ENCODE results near the gene EEF1AKMT3.
"Not testable (repeated sequence)": the region's sequence is repeated elsewhere in the genome, so short reads cannot be mapped to it uniquely, and the experiment has no call there.

The EEF1AKMT3 gene

DNA sequence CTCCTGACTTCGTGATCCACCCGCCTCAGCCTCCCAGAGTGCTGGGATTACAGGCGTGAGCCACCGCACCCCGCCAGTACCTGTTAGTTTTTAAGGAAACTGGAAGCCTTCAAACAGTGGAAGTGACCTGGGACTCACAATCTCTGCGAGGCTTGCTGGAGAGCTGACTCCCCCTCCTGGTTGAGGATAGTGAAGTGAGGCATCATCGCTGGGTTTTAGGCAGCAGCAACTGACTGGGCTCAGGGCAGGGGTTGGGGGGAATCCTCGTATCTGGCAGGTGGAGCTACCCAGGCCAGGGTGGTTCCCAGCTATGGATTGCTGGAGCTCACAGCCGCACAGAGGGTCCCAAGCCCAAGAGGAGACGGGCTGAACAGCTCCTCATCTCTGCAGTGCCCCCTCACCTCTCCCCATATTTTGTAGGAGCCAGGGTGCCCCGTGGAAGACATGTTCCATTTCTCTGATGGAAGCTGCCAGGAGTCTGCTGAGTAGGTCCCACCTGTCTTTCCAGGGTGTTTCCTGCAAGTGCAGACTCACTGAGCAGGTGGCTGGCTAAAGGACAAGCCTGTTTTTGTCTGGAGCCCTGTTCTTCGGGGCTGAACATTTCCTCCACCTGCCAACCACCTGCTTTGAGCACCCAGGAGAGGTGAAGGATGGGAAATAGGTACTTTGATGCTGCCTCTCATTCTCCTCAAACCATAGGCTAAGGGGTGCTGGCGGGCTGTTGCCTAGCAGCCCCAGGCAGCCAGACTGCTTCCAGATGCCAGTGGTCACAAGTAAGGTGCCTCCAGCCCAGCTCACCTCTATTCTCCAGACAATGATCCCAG, 43.0 kb downstream of the EEF1AKMT3 start:
- in situ Hi-C loops (cut with HindIII; ENCODE audit: low sequenced_read_pairs), result loop anchor here (5.0 kb wide), 1 partner anchor 58 kb away; the partner anchor contains the start of gene MARCHF9
- TF ChIP-seq, protein P1, sequence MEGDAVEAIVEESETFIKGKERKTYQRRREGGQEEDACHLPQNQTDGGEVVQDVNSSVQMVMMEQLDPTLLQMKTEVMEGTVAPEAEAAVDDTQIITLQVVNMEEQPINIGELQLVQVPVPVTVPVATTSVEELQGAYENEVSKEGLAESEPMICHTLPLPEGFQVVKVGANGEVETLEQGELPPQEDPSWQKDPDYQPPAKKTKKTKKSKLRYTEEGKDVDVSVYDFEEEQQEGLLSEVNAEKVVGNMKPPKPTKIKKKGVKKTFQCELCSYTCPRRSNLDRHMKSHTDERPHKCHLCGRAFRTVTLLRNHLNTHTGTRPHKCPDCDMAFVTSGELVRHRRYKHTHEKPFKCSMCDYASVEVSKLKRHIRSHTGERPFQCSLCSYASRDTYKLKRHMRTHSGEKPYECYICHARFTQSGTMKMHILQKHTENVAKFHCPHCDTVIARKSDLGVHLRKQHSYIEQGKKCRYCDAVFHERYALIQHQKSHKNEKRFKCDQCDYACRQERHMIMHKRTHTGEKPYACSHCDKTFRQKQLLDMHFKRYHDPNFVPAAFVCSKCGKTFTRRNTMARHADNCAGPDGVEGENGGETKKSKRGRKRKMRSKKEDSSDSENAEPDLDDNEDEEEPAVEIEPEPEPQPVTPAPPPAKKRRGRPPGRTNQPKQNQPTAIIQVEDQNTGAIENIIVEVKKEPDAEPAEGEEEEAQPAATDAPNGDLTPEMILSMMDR (IDR thresholded peaks at IDR 0.05; ENCODE audit: low read depth, low read length, missing control alignments), result no peak
- H3K4me3 ChIP-seq (ENCODE audit: low read depth, low read length), result no peak overlapping the region
- no peak for DNase-seq (ENCODE audit: low read depth)

- in situ Hi-C loops (cut with HindIII; ENCODE audit: low sequenced_read_pairs), result loop anchor here (5.0 kb wide), 1 partner anchor 59 kb away; the partner anchor contains the start of gene MARCHF9
- H3K4me3 ChIP-seq (ENCODE audit: low read depth, low read length), result no peak overlapping the region
- no peak for DNase-seq (ENCODE audit: low read depth)
- TF ChIP-seq, protein P1 (IDR thresholded peaks at IDR 0.05; ENCODE audit: low read depth, low read length, missing control alignments), result no peak
Measured at GRCh38 chr12:57816001-57816854, 43.8 kb downstream of the EEF1AKMT3 start.

- no peak overlapping the region for H3K4me3 ChIP-seq (ENCODE audit: low read depth, low read length)
- DNase-seq (ENCODE audit: low read depth), result no peak
- TF ChIP-seq, protein P1 (IDR thresholded peaks at IDR 0.05; ENCODE audit: low read depth, low read length, missing control alignments), result no peak
- in situ Hi-C loops (cut with HindIII; ENCODE audit: low sequenced_read_pairs), result loop anchor here (5.0 kb wide), 1 partner anchor 60 kb away; the partner anchor contains the start of gene MARCHF9
Measured at GRCh38 chr12:57816855-57817151, 44.4 kb downstream of the EEF1AKMT3 start.

GRCh38 chr12:57817261-57817989, 45.0 kb downstream of the EEF1AKMT3 start:
- in situ Hi-C loops (cut with HindIII; ENCODE audit: low sequenced_read_pairs), result loop anchor here (5.0 kb wide), 1 partner anchor 60 kb away; the partner anchor contains the start of gene MARCHF9
- TF ChIP-seq, protein P1 (IDR thresholded peaks at IDR 0.05; ENCODE audit: low read depth, low read length, missing control alignments), result no peak

DNA sequence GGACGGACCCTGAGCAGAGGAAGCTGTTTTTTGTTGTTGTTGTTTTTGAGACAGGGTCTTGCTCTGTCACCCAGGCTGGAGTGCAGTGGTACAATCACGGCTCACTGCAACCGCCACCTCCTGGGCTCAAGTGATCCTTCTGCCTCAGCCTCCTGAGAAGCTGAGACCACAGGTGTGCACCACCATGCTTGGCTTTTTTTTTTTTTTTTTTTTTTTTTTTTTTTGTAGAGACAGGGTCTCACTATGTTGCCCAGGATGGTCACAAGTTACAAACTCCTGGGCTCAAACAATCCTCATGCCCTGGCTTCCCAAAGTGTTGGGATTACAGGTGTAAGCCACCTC, 45.5 kb downstream of the EEF1AKMT3 start:
- H3K4me3 ChIP-seq (ENCODE audit: low read depth, low read length); DNase-seq (ENCODE audit: low read depth): not testable (repeated sequence)
- in situ Hi-C loops (cut with HindIII; ENCODE audit: low sequenced_read_pairs), result loop anchor here (5.0 kb wide), 1 partner anchor 61 kb away; the partner anchor contains the start of gene MARCHF9

More at GRCh38 chr12:57817261-57817989, 45.0 kb downstream of the EEF1AKMT3 start:
- no peak for DNase-seq (ENCODE audit: low read depth)
- H3K4me3 ChIP-seq (ENCODE audit: low read depth, low read length), result no peak overlapping the region

- DNase-seq (ENCODE audit: low read depth); H3K4me3 ChIP-seq (ENCODE audit: low read depth, low read length); in situ Hi-C loops (cut with HindIII; ENCODE audit: low sequenced_read_pairs): not testable (repeated sequence)
Measured at GRCh38 chr12:57820119-57820518, 47.7 kb downstream of the EEF1AKMT3 start.

GRCh38 chr12:57821015-57821414, 48.6 kb downstream of the EEF1AKMT3 start:
- H3K4me3 ChIP-seq (ENCODE audit: low read depth, low read length); in situ Hi-C loops (cut with HindIII; ENCODE audit: low sequenced_read_pairs): not testable (repeated sequence)

More at GRCh38 chr12:57821015-57821414, 48.6 kb downstream of the EEF1AKMT3 start:
- DNase-seq (ENCODE audit: low read depth), result not testable (repeated sequence)
